GM18909 (cell line): ENCODE data around the gene IVNS1ABP.
A peak's percentile ranks its signal among the peaks of the same experiment; 100 is the strongest.

Experiments used
- ATAC-seq: cut with Tn5 transposase; IDR thresholded peaks from one replicate; pipeline ENCODE4 v1.9.1; 2021; ENCODE audit warnings: mild to moderate bottlenecking; ENCODE audit not compliant: unreplicated experiment, poor library complexity

IVNS1ABP gene

DNA sequence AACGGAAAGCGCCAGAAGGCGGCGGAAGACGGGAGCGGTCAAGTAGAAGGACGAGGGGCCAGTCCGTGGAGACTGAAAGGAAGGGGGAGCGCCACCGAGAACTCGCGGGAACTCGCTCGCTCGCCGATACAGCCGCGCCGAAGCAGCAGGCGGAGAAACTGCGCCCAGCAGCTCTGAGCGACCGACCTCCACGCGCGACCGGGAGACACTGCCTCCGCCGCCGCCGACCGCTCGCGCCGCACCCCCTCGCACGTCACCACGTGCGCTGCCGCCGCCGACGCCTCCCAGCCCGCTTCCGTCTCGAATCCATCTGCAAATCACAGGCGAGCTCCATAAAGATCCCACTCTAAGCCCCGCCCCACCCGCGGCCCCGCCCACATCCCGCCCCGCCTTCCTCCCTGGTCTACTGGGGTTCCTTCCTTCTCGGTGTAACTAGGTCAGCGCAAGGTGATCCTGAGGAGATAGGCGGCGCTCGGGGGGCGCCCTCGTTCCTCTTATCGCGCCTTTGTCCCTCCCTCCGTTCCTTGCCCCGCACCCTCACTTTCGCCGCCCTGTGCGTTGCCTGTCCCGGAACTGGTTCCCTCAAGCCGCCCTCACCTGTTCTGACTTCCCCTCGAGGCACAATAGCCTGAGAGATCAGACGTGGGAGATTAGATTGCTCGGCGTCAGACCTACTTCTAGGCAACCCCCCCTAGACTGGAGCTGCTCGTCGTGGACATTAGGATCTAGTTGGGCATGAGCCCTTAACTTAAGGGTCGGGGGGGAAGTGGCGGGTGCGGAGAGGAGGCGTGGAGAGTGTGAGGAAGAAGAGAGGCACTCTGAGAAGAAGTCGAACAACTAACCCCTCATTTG is at the start of gene IVNS1ABP:
Gene IVNS1ABP, minus strand, starts transcription at position 210 of the 852 bp plus-strand sequence. CDS start 7,750 bp downstream, outside the sequence.
- peak; percentile 76 for ATAC-seq

DNA sequence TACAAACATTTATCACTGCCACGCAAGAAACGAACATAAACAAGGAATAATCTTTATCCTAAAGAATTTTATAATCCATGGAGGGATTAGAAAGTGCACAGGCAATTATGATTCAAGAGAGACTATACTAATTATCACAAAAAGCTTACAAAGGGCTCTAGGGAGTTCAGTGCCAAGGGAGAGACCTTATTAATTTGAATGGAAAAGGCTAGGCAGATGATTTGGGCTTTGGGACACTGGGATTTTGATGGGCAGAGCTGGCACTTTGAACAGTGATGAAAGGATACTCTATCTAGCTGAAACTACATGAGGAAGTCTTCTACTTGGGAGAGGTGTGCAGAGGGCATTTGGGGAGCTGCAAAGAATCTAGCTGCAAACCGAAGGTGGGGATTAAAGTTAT is 48.9 kb upstream of the IVNS1ABP start:
- ATAC-seq: no peak

DNA sequence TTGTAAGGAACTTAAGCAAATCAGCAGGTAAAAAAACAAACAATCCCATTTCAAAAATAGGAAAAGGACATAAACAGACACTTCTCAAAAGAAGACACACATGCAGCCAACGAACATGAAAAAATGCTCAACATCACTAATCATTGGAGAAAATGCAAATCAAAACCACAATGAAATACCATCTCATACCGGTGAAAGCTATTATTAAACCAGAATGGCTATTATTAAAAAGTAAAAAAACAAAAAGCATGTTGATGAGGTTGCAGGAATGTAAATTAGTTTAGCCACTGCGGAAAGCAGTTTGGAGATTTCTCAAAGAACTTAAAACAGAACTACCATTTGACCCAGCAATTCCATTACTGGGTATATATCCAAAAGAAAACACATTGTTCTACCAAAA is 47.5 kb upstream of the IVNS1ABP start:
- ATAC-seq: peak; percentile 69

DNA sequence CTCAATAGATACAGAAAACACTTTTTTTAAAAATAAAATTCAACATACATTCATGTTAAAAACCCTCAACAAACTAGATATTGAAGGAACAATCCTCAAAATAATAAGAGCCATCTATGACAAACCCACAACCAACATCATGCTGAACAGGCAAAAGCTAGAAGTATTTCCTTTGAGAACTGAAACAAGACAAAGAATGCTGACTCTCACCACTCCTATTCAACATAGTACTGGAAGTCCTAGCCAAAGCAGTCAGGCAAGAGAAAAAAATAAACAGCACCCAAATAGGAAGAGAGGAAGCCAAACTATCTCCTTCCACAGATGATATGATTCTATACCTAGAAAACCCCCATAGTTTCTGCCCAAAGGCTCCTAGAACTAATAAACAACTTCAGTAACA is 46.2 kb upstream of the IVNS1ABP start:
- no peak for ATAC-seq

DNA sequence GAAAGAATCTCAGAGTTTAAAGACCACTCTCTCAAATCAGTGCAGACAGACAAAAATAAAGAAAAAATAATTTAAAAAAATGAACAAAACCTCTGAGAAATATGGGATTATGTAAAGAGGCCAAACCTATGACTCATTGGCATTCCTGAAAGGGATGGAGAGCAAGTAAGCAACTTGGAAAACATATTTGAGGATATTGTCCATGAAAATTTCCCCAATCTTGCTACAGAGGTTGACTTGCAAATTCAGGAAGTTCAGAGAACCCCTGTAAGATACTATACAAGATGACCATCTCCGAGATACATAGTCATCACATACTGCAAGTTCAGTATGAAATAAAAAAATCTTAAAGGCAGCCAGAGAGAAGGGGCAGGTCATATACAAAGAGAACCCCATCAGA is 43.7 kb upstream of the IVNS1ABP start:
- ATAC-seq: no peak

DNA sequence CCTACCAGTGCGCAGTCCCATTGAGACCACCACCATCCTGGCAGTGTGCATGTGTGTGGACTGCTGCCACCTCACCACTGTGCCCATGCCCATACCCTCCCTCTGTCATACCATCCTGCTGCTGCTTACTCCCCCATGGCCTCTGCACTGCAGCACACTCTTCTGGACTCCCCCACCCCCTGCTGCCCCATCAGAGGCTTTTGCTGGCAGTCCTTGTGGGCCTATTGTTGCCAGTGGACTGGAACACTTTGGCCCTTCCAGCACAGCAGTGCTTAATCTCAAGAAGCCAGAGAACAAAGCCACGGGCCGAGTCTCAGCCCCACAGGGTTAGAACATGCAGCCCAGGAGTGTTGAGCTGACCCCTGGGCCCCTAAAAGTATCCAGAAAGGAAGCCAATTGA is 41.9 kb upstream of the IVNS1ABP start:
- no peak for ATAC-seq

DNA sequence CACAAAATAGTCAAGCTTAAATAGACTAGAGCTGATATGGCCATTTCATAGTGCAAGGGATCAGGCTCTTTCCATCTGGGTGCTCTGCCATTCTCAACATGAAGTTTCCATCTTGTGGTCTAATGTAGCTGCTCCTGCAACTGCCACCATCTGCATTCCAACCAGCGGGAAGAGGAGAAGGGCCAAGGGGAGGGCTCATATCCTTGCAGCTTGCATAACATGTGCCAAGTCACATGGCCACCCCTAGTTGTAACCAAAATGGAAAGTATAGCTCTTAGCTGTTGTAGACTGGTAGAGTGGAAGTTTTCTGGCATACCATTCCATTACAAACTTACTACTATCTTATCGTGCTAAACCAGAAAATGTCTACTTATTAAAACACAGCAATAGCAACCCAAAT is 38.9 kb upstream of the IVNS1ABP start:
- ATAC-seq: no peak

DNA sequence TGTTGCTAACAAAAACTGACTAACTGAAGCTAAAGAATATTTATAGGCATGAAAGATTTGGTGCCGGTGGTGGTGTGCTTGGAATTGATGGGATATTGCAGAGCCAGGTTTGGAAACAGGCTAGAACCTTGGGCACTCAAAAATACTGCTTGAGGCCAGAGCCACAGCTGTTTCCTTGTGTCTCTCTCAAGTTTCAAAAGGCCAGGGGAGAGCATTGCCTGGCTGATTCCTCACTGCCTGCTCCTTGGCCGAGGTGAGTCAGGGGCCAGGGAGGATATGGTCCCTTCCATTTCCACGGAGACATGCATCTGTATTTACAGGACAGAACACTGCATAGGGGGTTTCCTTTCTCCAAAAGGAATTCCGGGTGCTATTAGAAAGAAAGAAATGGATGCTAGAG is 36.1 kb upstream of the IVNS1ABP start:
- ATAC-seq: no peak

DNA sequence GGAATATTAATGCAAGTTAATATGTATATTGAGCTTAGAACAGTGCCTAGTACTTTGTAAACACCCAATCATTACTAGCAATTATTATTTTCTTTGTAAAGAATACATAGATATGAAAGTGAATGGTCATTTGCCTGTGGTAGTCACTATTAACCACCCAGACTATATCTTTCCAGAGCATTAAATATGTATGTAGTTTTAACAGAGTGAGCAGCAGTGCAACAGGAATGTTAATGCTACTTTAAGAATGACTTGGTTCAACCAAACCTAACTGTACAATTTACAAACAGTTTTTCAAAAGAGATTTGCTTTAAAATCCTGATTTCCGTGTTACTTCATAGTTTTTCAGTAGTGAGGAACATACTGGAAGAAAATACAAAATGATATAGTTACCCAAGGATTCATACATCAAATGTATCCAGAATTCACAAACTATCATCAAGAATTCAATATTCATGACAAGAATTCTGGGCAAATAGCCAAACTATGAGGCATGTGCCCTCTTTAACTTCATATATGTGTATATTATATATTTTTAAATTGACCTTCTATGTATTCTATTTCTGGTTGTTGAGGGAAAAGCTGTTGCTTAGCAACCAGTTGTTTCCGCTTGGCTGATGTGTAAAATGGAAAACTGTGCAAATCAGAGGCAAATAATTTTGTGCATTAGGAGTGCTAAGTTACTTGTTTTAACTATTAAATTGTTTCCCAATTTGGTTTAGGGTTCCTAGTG is 34.9 kb upstream of the IVNS1ABP start:
- ATAC-seq: no peak

DNA sequence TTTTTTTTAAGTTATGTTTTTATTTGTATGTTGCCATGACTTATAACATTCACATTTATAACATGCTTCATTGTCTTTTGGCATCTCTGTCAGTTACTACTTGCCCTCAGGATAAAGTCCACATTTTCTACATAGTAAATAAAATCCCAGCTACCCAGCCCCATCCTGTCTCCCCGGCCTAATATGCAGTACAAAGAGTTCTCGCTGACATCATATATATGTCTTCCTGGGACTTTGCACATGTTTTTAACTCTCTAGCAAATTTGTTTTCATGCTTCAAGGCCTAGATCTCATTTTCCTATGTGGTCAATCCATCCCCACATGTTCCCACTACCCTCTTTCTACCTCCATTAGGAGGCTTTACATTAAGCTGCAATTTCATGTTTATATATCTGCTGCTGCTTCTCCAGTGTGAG is 33.0 kb upstream of the IVNS1ABP start:
- ATAC-seq: no peak

DNA sequence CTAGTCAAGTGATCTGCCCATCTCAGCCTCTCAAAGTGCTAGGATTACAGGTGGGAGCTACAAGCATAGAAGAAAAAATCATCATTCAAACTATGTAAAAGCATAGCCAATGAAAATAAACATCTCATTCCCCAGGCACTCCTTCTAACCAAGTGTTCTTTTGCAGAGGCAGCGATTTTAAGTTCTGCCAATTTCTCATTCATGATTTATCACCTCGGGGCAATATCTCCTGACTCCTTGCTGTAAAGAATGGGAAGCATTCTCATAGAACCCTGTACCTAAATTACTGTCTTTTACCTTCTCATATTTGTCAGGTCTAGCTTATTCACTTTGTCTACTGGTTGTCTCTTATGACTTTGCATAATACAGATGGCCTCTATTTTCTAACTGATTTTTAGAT is 32.5 kb upstream of the IVNS1ABP start:
- ATAC-seq: no peak

DNA sequence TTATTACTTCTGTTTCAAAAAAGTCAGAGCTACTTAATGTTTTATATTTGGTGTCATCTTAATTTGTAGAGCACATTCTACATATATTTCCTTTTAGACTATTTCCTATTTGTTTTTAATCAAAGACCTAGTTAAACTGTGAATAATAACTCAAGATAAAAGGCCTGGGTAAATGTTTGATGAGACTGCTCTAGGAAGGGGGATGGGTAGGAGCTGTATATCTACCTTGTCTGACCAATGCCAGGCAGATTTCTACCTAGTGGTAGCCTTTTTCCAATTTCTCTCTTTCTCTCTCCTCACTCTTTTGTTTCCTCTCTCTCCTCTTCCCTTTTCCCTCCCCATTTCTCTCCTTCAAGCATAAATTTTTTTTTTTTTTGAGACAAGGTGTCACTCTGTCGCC is 31.9 kb upstream of the IVNS1ABP start:
- no peak for ATAC-seq

DNA sequence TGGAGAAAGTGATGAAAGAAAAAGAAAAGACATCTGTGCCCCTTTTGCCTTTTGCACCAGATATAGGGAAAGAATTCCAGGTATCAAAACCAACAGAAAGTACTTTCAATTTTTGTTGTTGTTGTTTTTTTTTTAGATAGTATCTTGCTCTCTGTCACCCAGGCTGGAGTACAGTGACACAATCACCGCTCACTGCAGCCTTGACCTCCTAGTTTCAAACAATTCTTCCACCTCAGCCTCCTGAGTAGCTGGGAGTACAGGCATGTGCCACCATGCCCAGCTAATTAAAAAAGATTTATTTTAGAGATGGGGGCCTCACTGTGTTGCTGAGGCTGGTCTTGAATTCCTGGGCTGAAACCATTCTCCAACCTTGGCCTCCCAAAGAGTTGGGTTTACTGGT is 31.3 kb upstream of the IVNS1ABP start:
- ATAC-seq: no peak

DNA sequence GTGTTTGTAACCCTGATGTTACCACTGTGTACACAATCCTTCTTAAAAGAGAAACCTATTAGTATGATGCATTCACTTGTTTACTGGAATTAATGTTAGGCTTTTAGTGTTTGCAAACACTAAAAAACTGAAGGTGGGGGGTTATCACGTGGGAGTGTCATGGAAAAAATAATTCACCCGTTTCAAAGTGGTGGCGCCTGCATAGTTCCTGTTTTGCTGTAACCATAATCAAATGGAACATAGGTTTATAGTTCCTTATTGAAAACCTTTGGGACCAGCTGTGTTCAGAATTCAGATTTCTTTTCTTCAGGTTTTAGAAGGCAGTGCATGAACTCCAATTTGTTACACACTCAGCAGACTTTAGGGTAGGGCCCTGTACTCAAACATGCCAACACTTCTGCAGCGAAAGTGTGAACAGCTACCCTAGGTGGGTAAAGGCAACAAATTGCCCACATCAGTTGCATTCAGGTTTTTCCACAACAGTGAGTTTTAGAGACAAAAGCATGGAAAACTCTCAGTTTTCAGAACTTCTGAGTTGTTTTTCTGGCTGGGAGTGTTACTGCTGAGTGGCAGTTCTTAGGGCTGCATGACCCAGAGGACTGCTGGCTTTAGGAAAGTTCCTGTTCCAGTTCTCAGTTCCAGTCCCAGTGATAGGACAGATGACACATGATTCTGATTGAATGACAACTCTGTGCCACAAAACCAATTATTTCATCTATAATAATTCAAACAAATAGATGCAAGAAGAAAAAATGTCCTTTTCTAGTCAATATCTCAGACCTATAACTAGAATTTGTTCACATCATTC is 29.1 kb upstream of the IVNS1ABP start:
- ATAC-seq: no peak

DNA sequence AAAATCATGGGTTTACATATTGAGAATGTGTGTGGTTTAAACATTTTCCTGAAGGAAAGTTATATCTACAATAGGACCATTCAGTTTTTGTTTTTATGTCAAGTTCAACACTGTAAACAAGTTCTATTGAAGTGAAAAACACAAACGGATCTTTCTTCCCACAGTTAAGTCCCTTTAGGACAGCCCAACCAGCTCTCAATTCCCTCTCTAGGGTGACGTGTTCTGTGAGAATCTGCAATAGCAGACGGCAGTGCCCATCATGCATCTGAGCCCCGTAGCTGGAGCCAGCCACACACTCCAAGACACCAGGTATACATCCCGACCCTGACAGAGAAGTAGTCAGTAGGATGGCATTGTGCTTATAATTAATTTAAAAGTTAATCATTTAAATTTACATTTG is 26.3 kb upstream of the IVNS1ABP start:
- ATAC-seq: no peak

DNA sequence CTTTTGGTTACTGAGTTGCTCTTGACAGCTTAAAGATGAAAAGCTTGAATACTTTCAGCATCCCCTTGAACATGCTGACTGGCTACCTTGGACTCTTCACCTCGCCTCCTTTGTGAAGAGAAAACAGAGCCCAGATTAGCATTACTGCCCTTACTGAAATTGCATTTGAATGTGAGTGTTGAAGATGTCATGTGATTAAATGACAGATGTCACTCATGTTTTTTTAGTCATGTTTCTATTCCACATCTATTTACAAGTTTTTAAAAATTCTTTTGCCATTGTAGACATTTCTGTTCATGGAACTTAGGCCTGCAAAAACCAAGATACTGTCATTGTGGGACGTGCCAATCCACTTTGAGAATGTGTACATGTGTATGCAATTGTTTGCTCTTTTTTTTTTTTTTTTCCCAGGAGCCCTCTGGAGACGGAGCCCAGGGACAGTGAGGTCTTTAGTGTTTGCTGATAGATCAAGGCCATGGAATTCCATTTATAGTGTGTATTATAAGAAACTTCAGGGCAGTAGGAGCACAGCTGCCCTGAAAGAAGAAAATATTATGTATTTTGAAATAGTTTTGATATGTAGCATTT is 25.7 kb upstream of the IVNS1ABP start:
- no peak for ATAC-seq

DNA sequence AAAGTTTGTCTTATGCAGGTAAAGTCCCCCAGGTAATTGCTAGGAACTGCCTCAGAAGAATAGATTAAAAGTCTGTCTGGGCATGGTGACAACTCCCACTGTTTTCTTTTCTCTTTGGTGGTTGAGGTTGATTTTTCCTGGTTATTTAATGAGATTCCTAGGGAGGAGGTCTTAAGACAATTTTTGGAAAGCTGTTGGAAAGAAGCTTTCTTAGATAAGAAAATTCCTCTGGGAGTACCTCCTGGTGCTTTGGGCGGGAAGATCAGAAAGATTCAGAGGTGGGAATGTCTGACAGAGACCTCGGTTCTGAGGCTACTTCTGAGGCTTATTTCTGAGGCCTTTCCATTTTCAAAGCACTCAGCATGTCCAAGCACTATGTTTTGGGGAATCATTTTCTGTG is 25.0 kb upstream of the IVNS1ABP start:
- ATAC-seq: no peak

DNA sequence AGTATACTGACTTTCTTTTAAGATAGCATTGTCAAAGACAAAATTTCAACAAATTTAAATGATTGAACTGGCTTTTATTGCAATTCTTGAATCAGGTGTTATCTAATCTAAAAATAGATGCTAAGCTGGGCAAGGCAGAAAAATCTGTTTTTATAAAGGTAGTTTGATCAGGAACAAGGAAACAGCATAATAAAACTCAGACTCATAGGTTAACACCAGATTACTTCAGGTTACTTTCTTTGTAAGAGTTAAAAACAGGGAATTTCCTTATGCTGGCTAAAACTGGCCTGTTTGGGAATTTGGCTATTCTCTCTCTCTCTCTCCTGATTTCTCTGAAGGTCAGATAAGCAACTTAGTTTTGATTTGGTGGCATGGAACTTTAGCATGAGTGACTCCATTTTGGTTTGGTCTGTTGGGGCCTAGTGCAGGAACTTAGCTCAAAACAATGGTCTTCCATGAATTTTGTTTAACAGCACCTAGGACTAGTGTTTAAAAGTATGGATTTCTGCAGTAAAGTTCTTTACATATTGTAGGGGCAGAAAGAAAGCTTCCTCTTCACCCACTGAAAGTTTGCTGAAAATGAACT is 24.2 kb upstream of the IVNS1ABP start:
- no peak for ATAC-seq

DNA sequence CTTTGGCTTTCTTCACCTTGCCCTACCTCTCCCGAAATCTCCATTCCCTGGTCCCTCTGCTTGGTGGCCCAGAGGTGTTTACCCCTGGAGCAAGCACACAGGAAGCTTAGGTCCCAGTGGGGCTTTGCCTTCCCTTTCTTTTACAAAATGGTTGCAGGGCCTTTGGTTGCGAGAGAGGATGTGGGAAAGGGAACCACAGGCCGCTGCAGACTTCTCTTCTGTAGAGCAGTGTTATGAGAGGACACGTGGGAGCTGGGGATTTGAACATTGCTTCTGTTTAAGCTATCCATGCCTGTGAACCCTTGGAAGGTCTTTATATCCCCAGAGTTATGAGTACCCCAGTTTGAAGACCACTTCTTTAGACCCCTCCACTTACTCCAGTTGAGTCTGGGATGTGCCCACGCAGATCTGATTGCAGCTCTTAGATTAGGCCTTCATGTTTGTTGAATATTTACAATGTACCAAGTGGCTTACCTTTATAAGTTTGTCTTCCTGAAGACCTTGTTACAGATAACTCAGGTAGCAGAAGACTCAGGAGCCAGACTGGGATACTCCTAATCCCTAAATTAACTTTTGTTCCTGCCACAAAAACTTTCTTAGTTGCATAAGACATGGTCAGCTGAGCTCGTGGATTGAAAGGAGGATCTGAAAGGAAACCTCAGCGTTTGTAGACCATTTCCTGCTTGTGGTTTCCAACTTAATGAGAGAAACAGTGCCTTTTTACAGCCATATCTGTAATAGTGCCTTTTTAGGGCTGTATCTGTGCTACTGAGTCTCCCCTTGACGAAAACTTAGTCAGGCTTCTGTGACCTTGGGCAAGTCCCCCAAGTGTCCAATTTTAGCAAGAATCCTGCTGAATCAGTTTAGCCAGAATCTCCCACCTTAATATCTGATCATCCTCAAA is 21.9 kb upstream of the IVNS1ABP start:
- peak; percentile 98 for ATAC-seq
